H9 (cell line): Measurements from ENCODE around the gene PTGFRN. TPM values are rescaled to one million over a fixed set of nuclear protein-coding genes. Genes with fewer than 3 reads are reported as not detected.
A peak's percentile ranks its signal among the peaks of the same experiment; 100 is the strongest.

Experiments used
- DNase-seq: peaks from one replicate; pipeline ENCODE4 v3.0.0-alpha.2; 2017
- H2AFZ ChIP-seq: one replicate; pipeline ENCODE4 v1.6.1; 2013; ENCODE audit warnings: mild to moderate bottlenecking, low read length, control low read depth, moderate library complexity
- H2AK5ac ChIP-seq: 2 replicates; pipeline ENCODE4 v1.6.1; 2013; ENCODE audit warnings: low read length, control low read depth, mixed read lengths; ENCODE audit not compliant: insufficient read length
- H2BK120ac ChIP-seq: one replicate; pipeline ENCODE4 v1.6.1; 2013; ENCODE audit warnings: low read depth, mild to moderate bottlenecking, low read length, control low read depth, inconsistent platforms; ENCODE audit not compliant: poor library complexity, severe bottlenecking
- H2BK12ac ChIP-seq: 2 replicates; pipeline ENCODE4 v1.6.1; 2013; ENCODE audit warnings: low read length, control low read depth, mixed read lengths, low read depth; ENCODE audit not compliant: insufficient read length
- H2BK15ac ChIP-seq: 2 replicates; pipeline ENCODE4 v1.6.1; 2013; ENCODE audit warnings: low read depth, low read length, control low read depth
- H2BK20ac ChIP-seq: one replicate; pipeline ENCODE4 v1.6.1; 2013; ENCODE audit warnings: low read depth, mild to moderate bottlenecking, low read length, control low read depth, inconsistent platforms; ENCODE audit not compliant: poor library complexity, severe bottlenecking
- H2BK5ac ChIP-seq: 2 replicates; pipeline ENCODE4 v1.6.1; 2013; ENCODE audit warnings: low read length, control low read depth, mixed read lengths; ENCODE audit not compliant: insufficient read length
- H3K14ac ChIP-seq: 2 replicates; pipeline ENCODE4 v1.6.1; 2013; ENCODE audit warnings: low read length, control low read depth; ENCODE audit not compliant: insufficient read depth
- H3K18ac ChIP-seq: 2 replicates; pipeline ENCODE4 v1.6.1; 2013; ENCODE audit warnings: low read depth, mild to moderate bottlenecking, mixed read lengths, low read length, control low read depth; ENCODE audit not compliant: insufficient read length
- H3K23ac ChIP-seq: 2 replicates; pipeline ENCODE4 v1.6.1; 2013; ENCODE audit warnings: low read length, control low read depth, mixed read lengths, low read depth; ENCODE audit not compliant: insufficient read length
- H3K23me2 ChIP-seq: 2 replicates; pipeline ENCODE4 v1.6.1; 2013; ENCODE audit warnings: low read depth, mild to moderate bottlenecking, mixed read lengths, low read length, control low read depth; ENCODE audit not compliant: insufficient read length, poor library complexity, severe bottlenecking
- H3K27ac ChIP-seq: 2 replicates; pipeline ENCODE4 v1.5.1; 2013; ENCODE audit warnings: low read length, control low read depth, mixed read lengths, low read depth; ENCODE audit not compliant: insufficient read length
- H3K27me3 ChIP-seq: 2 replicates; pipeline ENCODE4 v1.6.1; 2013; ENCODE audit warnings: low read length, control low read depth, inconsistent platforms; ENCODE audit not compliant: insufficient read depth
- H3K4ac ChIP-seq: 2 replicates; pipeline ENCODE4 v1.6.1; 2013; ENCODE audit warnings: low read depth, mild to moderate bottlenecking, control low read depth, inconsistent platforms, low read length, moderate library complexity
- H3K4me1 ChIP-seq: 2 replicates; pipeline ENCODE4 v1.6.1; 2013; ENCODE audit warnings: low read length, control low read depth, inconsistent platforms; ENCODE audit not compliant: insufficient read depth
- H3K4me2 ChIP-seq: 2 replicates; pipeline ENCODE4 v1.6.1; 2013; ENCODE audit warnings: low read length, control low read depth, mixed read lengths; ENCODE audit not compliant: insufficient read length, insufficient read depth
- H3K56ac ChIP-seq: 2 replicates; pipeline ENCODE4 v1.6.1; 2013; ENCODE audit warnings: low read depth, mild to moderate bottlenecking, mixed read lengths, low read length, control low read depth; ENCODE audit not compliant: insufficient read length
- H3K79me1 ChIP-seq: 2 replicates; pipeline ENCODE4 v1.6.1; 2013; ENCODE audit warnings: low read depth, mild to moderate bottlenecking, moderate library complexity, low read length, control low read depth, inconsistent platforms; ENCODE audit not compliant: insufficient read depth, poor library complexity, severe bottlenecking
- H3K79me2 ChIP-seq: 2 replicates; pipeline ENCODE4 v1.6.1; 2013; ENCODE audit warnings: low read length, control low read depth, inconsistent platforms; ENCODE audit not compliant: insufficient read depth
- H3K9ac ChIP-seq: 2 replicates; pipeline ENCODE4 v1.6.1; 2013; ENCODE audit warnings: low read length, control low read depth, mixed read lengths; ENCODE audit not compliant: insufficient read length; ENCODE audit errors: extremely low read depth
- H3K9me3 ChIP-seq: one replicate; pipeline ENCODE4 v1.6.1; 2013; ENCODE audit warnings: low read depth, low read length, inconsistent platforms; ENCODE audit not compliant: control insufficient read depth
- H3T11ph ChIP-seq: one replicate; pipeline ENCODE4 v1.6.1; 2013; ENCODE audit warnings: mild to moderate bottlenecking, low read length, control low read depth, inconsistent platforms
- H4K20me1 ChIP-seq: one replicate; pipeline ENCODE4 v1.6.1; 2013; ENCODE audit not compliant: control insufficient read depth, insufficient read length, insufficient read depth
- H4K5ac ChIP-seq: 2 replicates; pipeline ENCODE4 v1.6.1; 2013; ENCODE audit warnings: low read depth, mild to moderate bottlenecking, mixed read lengths, low read length, control low read depth; ENCODE audit not compliant: insufficient read length
- H4K8ac ChIP-seq: replicated peaks from 2 replicates; pipeline ENCODE4 v1.6.1; 2013; ENCODE audit warnings: low read length, control low read depth, mixed read lengths, low read depth; ENCODE audit not compliant: insufficient read length
- H4K91ac ChIP-seq: 2 replicates; pipeline ENCODE4 v1.6.1; 2013; ENCODE audit warnings: low read depth, mild to moderate bottlenecking, moderate library complexity, mixed read lengths, low read length, control low read depth; ENCODE audit not compliant: insufficient read length
- H3K27ac Mint-ChIP-seq, 3 experiments: 2 replicates in 2 of 3; 3 replicates in 1 of 3; pipeline ENCODE4 v1.8.0; 2020 to 2021; ENCODE audit warnings: mixed read lengths in 3 of 3, mild to moderate bottlenecking in 1 of 3, moderate library complexity in 1 of 3
- H3K27me3 Mint-ChIP-seq: 2 replicates; pipeline ENCODE4 v1.8.0; 2021; ENCODE audit warnings: low read depth, mild to moderate bottlenecking, moderate library complexity, mixed read lengths
- H3K36me3 Mint-ChIP-seq, 3 experiments: 2 replicates in 2 of 3; 3 replicates in 1 of 3; pipeline ENCODE4 v1.8.0; 2020 to 2021; ENCODE audit warnings: low read depth in 3 of 3, mixed read lengths in 3 of 3; ENCODE audit not compliant: insufficient read depth in 1 of 3
- H3K4me1 Mint-ChIP-seq, 2 experiments: 2 replicates each; pipeline ENCODE4 v1.8.0; 2020; ENCODE audit warnings: mixed read lengths in 2 of 2
- H3K4me3 Mint-ChIP-seq, 2 experiments: 2 replicates in 1 of 2; 3 replicates in 1 of 2; pipeline ENCODE4 v1.8.0; 2020 to 2021; ENCODE audit warnings: mild to moderate bottlenecking in 2 of 2, mixed read lengths in 2 of 2, moderate library complexity in 1 of 2
- H3K9me3 Mint-ChIP-seq, 2 experiments: 2 replicates in 1 of 2; 3 replicates in 1 of 2; pipeline ENCODE4 v1.8.0; 2020; ENCODE audit warnings: mild to moderate bottlenecking in 2 of 2, mixed read lengths in 2 of 2, moderate library complexity in 1 of 2
- CTCF ChIP-seq: fragments of 200-600 bp; sonication (generic); conservative IDR thresholded peaks from 3 replicates; pipeline ENCODE4 v1.8.0; 2021; ENCODE audit warnings: antibody characterized with exemption, mild to moderate bottlenecking
- WGBS: extraction: QIAGEN DNeasy Blood & Tissue Kit; methylation state at CpG from one replicate; pipeline ENCODE4 v1.1.7; 2013; ENCODE audit warnings: missing lambda C conversion rate, low lambda C conversion rate, mixed read lengths; ENCODE audit not compliant: insufficient read length; ENCODE audit errors: extremely low coverage; 5-methylcytosine and 5-hydroxymethylcytosine counted together
- total RNA-seq: library from RNA; stranded (reverse); gene quantifications from 2 replicates; pipeline ENCODE4 v1.2.1, GENCODE V29; 2021

Gene PTGFRN
- total RNA-seq, 1 experiment from 2014 or later = 26.3 TPM

DNA sequence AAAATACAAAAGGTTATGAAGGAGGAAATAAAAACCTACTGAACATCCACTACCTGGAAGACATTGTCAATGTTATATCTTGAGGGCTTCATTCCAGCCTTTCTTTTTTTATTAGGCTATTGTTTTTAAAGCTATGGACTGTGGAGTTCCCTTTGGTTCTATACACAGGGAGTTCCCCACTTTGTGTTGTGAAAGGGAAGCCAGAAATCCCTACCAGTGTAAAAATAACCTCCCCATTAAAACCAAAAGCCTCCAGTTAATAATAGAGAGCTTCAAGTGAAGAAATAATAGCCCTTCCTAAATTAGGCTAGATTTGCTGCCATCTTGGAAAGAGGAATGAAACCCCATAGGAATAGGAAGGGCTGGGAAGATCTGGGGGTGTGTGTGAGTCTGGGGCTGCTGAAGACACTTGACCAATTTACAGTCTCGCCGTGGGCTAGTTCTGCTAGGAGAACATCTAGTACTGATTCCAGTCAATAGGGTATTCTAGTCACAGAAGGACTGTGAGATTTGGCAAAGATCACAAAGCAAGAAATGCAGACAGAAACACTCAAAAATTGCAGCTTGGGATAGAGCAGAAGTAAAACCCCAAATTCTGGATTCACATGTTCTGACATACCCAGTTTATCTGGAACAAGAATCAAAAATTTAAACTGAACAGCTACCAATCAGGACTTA is 32.4 kb upstream of the PTGFRN start:
- H3K27ac ChIP-seq = no peak overlapping the region
- peaks cover 7% of the 10 kb centered on the region for H3K23me2 ChIP-seq
- H2BK12ac ChIP-seq = no peak overlapping the region
- no peak overlapping the region for H4K8ac ChIP-seq
- H3K56ac ChIP-seq = no peak overlapping the region
- no peak overlapping the region for H3K18ac ChIP-seq
- no peak overlapping the region for H2AK5ac ChIP-seq
- no peaks in the 10 kb centered on the region for H3K9me3 Mint-ChIP-seq
- no peaks in the 10 kb centered on the region for H3K27me3 Mint-ChIP-seq
- no peak overlapping the region for H3K4me3 Mint-ChIP-seq
- no peaks in the 10 kb centered on the region for H4K20me1 ChIP-seq
- no peak for TF ChIP-seq CTCF
- H3K27ac Mint-ChIP-seq = no peak overlapping the region
- no peak overlapping the region for H2BK20ac ChIP-seq
- H3K79me1 ChIP-seq = no peaks in the 10 kb centered on the region
- H3T11ph ChIP-seq = peak overlapping the region; percentile 59
- peaks cover 6% of the 10 kb centered on the region; the same call in 1 of the 2 replicates for H3K4me1 ChIP-seq
- no peak overlapping the region; the same call in 1 of the 2 replicates for H3K4ac ChIP-seq
- DNase-seq = no peak
- H2BK5ac ChIP-seq = no peak overlapping the region
- H3K4me2 ChIP-seq = no peak overlapping the region
- no peak overlapping the region for H2BK120ac ChIP-seq
- no peak overlapping the region for H2AFZ ChIP-seq
- H3K23ac ChIP-seq = no peak overlapping the region
- H2BK15ac ChIP-seq = no peak overlapping the region
- H3K36me3 Mint-ChIP-seq = no peaks in the 10 kb centered on the region
- no peak overlapping the region; the same call in 1 of the 2 replicates for H3K14ac ChIP-seq
- H3K79me2 ChIP-seq = no peaks in the 10 kb centered on the region
- peaks cover 8 to 17% of the 10 kb centered on the region in 2 experiments for H3K4me1 Mint-ChIP-seq
- WGBS = no CpG with 5 or more reads among the region's 2 CpGs
- no peak overlapping the region for H4K91ac ChIP-seq
- H4K5ac ChIP-seq = no peak overlapping the region
- H3K27me3 ChIP-seq = no peaks in the 10 kb centered on the region
- H3K9me3 ChIP-seq = no peaks in the 10 kb centered on the region
- no peak overlapping the region for H3K9ac ChIP-seq
